HG03064 (cell line): Measurements from ENCODE around the gene NDUFS7.
"Not testable (repeated sequence)": the region's sequence is repeated elsewhere in the genome, so short reads cannot be mapped to it uniquely, and the experiment has no call there.

Experiments
- ATAC-seq: cut with Tn5 transposase; IDR thresholded peaks from one replicate; pipeline ENCODE4 v1.9.1; 2021; ENCODE audit warnings: low read depth; ENCODE audit not compliant: unreplicated experiment

The NDUFS7 gene

DNA sequence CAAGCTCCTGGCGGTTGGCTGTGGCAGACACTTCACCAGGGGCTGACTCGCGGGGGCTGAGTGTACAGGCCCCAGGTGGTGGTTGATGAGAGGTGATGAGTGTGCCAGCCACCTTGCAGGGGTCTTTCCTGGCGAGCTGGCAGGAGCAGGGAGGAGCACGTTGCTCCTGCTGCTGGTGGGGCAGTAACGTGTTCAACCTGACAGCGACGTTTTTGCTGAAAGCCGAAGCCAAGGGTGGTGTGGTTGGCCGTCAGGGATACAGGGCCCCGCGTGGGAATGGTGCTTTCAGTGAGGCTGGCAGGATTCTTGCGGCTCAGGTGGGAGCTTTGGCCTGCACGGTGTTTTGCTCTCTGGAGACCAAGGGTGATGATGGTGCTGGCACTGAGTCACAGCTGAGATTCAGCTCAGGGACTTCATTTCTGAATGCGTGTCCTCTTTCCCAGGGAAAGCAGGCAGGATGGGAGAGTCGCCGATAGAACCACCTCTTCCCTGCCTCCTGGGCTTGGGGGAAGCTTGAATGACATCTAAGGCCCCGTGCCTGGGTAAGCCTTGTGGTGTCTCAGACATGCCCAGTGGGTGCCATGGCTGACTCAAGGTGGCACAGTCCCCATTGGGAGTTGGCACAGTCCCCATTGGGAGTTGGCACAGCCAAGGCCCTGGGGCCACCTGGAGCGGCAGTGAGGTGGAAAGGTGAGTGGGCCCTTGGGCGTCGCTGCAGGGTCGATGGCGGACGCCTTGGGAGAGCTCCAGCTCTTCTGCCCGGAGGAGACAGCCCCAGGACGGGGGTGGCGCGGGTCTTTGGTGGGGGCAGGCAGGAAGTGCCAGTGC is 32.5 kb downstream of the NDUFS7 start:
- no peak for ATAC-seq

DNA sequence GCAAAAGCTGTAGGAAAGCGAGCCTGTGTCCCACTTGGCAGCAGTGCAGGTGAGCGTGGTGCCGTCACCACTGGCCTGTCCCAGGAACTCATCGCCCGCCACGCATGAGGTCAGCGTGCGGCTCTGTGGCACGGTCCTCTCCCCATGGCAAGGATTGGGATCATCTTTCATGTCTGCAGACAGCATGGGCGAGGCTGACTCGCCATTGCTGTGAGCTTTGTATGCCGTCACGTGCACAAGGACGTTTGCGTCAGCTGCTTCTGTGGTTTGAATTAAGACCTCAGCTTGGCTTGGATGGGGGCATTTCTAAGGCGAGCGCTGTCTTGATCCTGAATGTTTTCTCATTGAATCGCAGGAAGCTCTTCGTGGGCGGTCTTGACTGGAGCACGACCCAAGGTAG is 33.4 kb downstream of the NDUFS7 start:
- no peak for ATAC-seq

DNA sequence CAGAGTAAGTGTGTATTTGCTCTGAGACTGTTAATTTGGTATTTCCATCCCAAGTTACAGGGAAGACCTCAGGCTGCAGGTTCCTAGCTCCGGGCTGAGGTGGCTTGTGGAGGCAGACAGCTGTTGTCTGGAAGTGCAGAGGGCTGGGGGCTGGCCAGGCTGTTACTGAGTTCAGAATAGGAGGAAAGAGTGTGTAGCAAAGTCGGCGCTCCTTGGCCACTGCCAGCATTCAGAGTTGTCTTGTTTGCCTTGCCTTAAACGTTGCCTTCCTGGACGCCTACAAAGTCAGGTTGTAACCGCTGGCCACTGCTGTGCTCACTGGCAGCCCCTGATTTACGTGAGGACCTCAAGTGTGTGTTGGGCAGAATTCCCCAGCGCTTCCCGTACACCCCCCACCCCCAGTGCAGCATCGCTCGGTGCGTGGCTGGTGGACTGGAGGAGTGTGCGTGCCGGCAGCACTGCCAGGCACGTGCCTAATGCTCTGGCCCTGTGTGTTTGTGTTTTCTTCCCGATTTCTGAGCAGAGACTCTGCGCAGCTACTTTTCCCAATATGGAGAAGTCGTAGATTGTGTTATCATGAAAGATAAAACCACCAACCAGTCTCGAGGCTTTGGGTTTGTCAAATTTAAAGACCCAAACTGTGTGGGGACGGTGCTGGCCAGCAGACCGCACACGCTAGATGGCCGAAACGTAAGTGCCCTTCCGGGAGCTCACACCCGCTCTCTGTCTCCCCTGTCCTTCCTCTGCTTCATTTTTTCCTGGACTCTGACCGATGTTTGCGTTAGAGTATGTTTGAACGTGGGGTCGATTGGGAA is 34.2 kb downstream of the NDUFS7 start:
- ATAC-seq: no peak

DNA sequence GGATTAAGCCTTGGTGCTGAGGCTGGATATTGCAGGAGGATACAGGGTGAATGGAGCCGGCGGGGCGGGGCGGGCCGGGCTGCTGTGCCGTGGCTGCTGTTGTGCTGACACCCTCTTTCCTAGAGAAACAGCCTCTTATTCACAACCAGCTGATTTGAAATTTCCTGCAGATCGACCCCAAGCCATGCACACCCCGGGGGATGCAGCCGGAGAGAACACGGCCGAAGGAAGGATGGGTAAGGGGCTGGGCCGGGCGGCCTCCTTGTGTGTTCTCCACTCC is 34.7 kb downstream of the NDUFS7 start:
- no peak for ATAC-seq

DNA sequence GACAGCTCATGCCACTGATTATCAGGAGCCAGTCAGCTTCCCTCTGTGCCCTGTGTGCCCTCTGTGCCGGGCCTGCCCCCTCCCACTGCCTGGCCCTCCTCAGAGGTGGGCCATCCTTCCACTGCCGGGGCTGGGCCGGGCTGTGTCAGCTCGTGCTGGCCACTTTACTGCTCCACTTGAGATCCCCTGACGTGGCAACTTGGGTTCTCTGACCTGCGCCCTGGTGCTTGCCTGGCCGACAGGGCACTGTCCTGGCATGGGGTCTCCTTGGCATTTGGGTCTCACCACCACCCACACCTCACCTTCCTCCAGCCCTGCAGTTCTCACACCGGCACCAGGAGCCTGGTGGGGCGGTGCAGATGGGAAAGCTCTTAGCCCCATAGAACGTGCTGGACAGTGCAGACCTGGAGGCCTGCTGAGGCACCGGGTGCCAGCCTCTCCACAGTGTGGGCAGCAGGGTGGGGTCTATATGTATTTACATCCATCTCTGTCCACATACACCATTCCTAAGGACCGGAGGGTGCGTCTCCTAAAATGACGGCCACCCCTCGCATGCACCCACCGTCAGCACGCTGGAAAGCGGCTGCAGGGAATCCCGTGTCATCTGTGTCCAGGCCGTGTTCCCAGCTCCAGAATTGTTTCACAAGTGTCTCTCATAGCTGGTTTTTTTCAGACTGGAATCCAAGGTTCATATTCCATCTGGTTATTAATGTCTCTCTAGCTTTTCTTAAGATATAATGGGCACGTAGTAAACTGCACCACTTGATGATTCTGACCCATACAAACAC is 35.4 kb downstream of the NDUFS7 start:
- no peak for ATAC-seq

DNA sequence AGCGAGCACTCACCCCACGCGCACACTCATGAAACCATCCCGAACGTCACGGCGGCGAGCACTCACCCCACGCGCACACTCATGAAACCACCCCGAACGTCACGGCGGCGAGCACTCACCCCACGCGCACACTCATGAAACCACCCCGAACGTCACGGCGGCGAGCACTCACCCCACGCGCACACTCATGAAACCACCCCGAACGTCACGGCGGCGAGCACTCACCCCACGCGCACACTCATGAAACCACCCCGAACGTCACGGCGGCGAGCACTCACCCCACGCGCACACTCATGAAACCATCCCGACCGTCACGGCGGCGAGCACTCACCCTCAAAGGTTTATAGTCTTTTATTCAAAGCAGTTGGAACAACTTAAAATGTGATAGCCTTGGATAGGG is 36.4 kb downstream of the NDUFS7 start:
- not testable (repeated sequence) for ATAC-seq

DNA sequence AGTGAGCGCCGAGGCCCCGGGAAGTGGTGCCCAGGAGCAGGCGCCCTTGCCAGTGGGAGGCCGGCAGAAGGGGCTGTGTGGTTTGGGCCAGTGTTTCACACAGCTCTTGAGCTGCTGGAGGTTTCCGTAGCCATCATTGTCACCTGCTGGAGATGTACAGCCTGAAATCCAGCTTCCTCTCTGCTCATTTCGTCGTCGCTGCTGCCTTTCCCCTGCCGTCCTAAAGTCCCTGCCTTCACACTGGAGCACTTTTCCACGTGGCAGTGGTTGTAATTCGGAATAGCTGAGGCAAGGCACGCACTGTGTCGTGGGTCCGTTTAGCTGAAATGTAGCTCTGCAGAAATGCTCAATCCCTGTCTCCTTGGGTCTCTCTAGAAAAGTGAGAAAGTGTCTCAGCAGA is 36.9 kb downstream of the NDUFS7 start:
- no peak for ATAC-seq

DNA sequence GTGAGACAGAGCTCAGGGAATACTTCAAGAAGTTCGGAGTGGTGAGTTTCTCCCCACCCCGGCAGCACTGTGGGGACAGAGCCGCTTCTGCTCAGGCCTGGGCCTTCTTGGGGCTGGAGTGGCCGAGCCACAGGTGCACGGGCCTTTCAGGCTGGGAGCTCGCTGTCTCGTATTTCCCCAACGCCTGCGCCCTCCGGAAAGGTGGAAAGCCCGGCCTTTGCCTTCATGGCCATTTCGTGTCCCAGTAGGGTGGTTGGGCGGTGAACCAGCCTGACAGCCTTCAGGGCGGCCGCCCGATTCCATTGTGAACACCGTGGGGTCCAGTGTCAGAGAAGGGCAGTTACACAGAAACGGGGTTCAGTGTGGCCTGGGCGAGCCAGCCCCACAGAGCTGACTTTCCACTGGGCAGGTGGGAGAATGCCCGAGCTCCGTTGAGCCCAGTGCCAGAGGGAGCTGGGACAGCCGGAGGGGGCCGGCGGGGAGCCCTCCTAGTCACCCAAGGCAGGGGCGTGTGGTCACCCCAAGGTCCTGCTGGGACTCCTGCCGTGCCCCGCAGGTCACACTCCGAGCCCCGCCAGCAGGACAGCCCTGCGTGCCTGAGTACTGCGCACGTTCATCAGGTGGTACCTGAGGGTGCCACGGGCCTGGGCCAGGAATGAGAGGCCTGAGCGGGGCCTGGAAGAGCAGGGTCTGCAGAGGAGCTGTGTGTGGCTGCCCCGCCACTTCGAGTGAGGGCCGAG is 37.7 kb downstream of the NDUFS7 start:
- no peak for ATAC-seq

DNA sequence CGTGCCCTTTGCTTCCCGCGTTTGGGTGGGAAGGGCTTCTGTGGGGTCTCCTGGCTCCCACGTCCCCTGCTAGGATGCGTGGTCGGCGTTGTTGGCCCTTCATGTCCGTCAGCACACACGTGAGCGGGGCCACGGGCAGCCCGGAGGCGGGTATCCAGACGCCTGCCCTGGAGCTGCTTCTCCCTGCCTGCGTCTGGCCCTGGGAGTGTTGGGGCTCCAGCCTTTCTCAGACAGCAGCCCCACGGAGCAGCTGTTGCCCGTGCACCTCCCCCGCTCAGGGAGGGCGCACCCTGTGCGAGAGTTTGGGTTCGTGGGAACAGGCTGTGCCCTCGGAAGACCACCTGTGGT is 38.2 kb downstream of the NDUFS7 start:
- no peak for ATAC-seq

DNA sequence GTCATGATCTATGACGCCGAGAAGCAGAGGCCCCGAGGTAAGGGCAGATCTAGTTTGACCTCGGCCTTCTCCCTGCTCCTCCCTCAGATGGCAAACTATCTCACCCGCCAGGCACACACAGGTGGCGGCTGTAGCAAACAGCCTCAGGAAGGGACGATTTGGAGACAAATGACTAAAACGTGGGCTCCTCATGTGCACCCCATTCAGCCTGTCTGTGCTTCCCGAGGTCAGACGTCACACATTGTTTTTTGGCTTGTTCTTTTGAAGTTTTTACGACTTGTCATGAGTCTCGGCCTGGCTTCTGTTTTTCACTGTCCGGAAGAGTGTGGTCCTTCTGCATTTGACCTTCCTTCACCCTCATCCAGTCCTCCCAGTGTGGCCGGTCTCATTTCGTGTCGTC is 38.7 kb downstream of the NDUFS7 start:
- no peak for ATAC-seq

DNA sequence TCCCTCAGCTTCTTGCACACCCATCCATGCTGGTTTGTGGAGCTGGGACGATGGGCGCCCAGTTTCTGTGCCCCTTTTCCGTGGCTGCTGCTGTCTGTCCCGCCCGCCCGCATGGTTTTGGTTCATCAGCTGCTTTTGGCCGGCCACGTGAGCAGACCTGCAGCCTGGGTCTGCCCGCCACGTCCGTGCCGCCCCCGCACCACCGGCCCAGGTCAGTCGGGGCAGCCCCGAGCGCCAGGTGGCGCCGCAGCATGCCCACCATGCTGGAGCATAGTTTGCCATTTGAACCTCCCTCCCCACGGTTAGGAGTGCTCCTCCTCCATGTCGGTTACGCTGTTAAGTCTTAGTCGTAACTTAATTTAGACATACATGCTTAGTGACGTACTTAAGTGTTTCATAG is 39.2 kb downstream of the NDUFS7 start:
- ATAC-seq: no peak

DNA sequence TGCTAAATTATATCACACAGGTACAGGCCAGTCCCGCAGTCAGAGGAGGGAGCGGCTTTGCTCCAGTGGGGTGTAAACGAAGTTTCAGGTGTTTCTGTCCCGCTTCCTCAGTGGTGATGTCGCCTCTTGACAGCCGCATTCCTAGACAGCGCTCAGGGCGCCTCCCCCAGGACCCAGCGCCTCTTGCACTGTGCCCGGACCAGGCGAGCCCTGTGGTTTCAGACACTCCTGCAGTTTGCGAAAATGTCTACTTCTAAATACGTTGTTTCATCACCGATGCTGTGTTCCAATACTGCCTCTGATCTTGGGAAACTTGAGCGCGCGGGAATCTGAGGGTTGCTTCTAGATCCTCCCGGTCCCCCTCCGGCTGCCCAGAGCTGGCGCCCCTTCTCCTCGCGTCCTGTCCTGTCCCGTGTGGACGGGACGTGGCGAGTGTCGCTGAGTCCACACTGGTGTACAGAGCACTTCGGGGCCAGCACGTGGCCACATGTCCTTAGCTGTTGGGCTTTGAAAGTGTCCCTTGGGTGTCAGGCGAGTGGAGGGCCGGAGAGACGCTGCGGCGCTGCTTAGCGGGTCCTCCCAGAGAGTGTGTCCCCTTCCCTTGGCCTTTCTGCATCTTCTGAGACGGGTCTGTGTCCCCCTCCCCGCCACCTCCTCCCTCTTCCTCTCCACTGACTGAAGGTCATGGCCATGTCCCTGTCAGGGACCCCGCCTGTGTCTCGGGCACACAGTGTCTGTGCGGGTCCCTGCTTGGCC is 39.9 kb downstream of the NDUFS7 start:
- ATAC-seq: no peak

DNA sequence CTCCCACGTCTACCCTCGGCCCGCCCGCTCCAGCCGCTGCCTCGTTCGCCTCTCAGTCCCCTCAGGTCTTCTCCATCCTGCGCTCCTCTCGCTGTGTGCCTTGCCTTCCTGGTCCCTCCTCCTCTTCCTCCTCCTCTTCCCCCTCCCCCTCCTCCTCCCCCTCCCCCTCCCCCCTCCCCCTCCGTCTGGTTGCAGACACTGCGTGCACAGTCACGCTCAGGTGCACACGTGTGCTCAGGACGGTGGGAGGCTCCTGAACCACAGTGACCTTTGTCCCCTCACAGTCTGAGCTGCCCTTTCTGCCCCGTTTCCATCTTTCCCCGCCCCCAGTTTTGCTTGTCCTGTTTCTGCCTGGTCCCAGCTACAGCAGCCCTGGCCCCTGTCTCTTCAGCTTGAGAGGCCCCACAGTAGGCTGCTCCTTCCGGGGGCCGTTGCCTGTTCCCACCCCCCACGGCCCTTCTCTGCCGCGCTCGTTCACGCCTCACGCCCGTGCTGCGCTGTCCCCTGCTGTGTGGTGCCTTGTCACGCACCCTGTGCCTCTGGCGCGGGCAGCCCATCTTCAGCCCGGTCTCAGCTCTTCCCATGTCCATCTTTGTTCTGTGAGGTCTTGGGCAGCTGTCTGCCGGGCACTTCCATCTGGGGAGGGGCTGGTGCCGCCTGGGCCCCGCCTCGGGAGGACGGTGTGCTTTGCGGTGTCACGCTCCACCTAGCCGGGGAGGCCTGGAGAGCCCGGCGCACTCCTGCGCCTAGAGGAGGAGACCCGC is 40.7 kb downstream of the NDUFS7 start:
- no peak for ATAC-seq

DNA sequence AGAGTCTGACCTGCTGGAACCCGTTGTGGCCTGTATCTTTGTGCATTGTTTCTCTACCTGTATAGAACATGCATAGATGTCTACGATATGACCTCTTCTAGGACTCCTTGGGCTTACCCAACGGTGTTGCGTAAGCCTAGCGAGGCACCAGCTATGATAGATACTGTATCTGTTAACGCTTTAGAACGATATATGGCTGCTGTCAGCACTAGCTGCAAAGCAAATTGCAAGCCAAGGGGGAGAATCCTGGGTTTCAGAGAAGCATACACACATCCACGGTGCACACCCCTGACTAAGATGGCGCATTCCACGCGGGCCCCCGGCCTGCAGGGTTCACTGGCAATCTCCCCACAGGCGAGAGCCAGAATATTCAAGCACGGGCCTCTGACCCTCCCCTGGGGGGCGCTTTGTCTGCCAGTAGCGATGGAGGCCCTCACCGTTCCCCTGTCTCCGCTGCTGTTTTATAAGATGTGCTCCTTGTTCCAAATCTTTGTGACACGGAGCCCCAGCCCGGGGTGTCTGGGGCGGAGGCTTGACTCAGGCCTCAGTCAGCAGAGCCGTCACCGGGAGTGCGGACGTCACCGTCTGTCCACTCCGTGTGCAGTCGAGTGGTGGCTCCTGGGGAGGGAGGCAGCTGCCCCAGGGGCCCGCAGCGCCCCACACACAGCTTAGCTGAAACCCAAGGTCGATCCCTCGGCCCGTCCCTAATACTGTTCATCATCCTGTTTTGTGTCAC is 41.6 kb downstream of the NDUFS7 start:
- no peak for ATAC-seq

DNA sequence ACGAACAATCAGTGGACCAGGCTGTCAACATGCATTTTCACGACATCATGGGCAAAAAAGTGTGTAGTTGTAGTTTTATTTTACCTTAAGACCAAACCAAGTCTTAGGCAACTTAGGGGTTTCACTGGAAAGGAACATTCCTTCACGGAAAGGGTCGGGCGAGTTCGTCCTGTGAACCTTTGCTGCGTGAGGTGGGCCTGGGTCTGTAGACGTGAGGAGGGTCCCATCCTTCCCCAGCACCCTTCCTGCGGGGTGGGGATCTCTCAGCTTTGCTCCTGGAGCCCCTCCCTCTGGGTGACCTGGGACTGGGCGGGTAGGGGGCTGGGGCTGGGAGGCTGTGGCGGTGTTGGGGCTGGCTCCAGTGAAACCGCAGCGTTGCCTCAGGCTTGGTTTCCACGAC is 42.2 kb downstream of the NDUFS7 start:
- no peak for ATAC-seq

DNA sequence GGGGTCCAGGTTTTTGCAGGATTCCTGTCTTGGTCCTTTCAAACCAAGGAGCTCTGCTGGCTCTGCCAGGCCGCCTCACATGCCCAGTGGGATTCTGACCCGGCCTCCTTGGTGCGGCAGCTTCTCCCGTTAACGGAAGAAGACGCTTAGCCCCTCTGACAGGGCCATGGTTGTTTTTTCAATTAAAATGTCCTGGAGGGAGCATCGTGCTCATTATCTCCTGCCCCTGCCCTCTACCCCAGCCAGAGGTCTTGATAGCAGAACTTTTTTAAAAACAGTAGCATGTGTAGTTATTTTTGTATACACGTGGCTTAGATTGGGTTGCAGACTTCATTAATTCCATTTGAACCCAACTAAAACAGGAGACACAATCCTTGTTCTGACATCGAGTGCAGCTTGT is 43.0 kb downstream of the NDUFS7 start:
- no peak for ATAC-seq

DNA sequence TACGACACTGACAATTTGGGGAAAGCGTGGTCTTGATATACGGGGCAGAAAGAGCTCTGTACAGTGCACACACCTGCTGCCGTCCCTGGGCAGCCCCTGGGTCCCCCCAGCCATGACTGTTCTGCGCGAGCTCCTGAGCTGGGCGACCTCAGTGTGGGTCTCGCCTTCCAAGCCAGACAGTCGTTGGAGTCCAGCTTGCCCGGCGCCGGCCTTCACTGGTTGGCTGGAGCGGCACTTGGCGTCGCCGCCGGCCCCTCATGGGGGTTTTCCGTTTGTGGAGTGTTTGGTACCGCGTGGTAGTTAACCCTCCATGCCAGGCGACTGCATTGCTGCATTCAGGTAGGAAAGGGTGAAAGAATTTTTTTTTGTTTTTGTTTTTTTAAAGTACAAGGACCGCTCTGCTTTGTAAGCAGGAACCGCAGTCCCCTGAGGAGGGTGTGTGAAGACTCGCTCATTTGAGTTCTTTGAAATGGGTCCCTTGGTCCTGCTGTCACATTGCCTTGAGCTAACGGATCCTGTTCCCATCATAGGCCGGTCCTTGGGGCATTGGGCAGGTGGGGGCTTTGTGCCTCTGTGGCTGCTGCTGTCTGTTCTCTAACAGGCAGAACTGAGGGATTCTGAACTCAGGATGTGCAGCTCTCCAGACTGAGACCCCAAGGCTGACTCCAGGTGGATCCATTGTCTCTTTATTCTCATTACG is 43.7 kb downstream of the NDUFS7 start:
- ATAC-seq: no peak

DNA sequence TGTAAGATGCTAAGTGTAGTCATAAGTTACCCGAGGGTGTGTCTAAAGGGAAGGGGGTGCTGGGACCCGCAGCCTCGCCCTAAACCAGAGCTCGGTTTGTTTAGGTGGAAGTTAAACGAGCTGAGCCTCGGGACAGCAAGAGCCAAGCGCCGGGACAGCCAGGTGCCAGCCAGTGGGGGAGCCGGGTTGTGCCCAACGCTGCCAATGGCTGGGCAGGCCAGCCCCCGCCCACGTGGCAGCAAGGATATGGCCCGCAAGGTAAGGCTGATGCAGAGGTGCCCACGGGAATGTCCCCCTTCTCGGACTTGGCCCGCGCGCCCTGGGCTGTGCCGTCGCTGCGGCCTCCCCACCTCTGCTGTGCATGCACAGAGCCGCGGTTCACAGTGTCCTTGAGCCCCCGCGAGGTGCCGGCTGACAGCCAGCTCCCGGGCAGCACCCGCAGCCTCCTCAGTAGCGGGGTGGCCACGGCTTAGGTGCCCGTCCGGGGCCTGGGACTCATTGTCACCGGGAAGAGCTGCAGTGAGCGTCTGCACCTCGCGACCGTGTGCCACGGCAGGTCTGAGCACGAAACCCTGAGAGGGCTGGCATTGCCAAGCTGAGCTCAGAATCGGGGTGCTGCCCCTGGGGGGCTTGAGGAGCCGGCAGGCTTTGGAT is 45.2 kb downstream of the NDUFS7 start:
- no peak for ATAC-seq
